HG03060 (cell line): ENCODE measurements around the gene CAT.
"Not testable (repeated sequence)": the region's sequence is repeated elsewhere in the genome, so short reads cannot be mapped to it uniquely, and the experiment has no call there.

Experiments
- ATAC-seq: cut with Tn5 transposase; IDR thresholded peaks from one replicate; pipeline ENCODE4 v1.9.1; 2021; ENCODE audit warnings: low read depth, moderate number of reproducible peaks; ENCODE audit not compliant: unreplicated experiment

CAT gene

GRCh38 chr11:34424826-34425225 is 13.9 kb upstream of the CAT start:
- not testable (repeated sequence) for ATAC-seq

GRCh38 chr11:34425360-34425759 is 13.4 kb upstream of the CAT start:
- ATAC-seq: no peak

- no peak for ATAC-seq
Observed at GRCh38 chr11:34425867-34426266, 12.9 kb upstream of the CAT start.

- ATAC-seq: no peak
Observed at GRCh38 chr11:34426766-34427185, 12.0 kb upstream of the CAT start.

DNA sequence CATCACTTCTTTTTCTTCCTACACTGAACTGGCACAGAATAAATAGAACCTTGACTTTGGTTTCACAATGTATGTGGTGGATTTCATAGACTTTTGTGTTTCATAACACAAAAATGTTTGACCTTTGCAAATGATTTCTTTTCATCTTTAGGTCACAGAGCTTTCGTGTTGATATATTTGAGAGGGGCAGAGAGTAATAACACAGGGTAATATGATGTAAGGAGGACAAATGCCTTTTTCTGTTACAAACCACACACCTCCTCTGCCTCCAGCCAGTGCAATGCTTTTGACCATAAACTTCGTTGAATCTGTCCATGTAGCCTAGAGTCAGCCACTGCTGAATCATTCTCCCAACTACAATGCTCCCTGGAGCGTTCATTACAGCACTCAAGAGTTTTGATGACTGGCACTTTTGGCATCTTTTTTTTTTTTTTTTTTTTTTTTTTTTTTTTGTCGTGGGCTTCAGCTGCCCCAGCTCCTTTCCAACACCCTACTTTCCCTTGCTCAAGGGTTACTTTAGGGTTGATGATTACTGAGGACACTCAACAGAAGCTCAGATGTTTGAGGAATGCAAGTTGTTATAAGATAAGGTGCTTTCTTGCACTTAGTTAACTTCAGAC is 11.4 kb upstream of the CAT start:
- ATAC-seq: no peak

GRCh38 chr11:34431979-34432378 is 6.8 kb upstream of the CAT start:
- no peak for ATAC-seq

DNA sequence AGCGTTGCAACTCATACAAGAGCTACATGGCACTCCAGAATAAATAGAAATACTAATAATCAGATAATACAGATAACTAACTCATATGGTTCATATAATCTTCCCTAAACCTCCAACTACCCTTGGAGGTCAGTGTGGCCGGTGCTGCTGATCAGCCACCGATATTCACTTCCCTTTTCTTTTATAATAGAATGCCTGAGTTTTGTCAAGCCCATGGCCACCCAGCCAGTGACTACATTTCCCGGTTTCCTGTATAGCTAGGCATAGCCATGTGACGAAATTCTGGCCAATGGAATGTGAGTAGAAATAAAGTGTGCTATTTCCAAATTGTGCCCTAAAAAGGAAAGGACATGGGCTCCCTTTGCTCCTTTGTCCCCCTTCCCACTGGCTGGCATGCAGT is 5.9 kb upstream of the CAT start:
- no peak for ATAC-seq

DNA sequence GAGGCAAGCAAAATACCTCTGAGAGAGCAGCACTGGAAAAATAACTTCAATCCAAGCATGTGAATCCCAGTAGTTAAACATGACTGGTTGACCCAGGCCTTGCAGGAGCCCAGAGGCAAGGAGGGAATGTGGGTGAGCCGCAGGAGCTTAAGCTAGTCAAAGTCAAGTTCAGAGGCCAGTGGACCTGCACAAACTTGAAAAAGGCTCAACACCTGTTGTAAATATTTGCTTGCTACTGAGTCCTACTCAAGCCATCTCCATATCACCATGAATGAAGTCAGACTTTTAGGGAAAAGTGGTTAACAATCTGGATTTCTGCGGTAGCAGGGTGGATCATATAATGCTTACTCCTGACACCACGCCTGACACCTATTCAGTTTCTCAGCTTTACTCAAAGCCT is 4.8 kb upstream of the CAT start:
- no peak for ATAC-seq

GRCh38 chr11:34437224-34438125 is 1.3 kb upstream of the CAT start:
- no peak for ATAC-seq

DNA sequence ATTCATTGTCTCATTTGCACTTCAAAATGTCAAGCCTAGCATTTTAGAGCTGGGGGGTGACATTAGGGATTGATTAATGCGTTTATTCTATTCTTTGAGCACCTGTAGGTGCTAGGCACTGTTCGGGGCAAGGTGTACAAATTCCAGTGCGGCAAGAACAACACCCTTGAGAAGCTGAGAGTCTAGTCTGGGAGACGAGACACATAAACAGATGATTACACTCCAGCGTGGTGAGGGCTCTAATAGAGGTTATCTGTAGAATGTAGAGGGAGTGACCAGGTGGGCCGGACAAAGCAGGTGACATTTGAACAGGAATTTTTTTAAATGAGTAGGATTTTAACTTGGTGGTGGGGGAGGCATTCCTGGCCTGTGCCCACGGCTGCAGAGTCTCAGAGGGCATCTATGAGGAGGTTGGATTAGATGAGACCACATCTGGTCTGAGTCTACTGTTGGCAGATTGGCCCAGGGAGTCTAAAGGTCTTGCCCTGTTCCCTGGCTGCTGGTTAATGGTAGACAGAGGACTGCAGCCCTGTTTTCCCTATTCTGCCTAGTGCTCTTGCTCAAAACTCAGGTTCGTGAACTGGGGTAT is 970 bp downstream of the CAT start:
- ATAC-seq: no peak

DNA sequence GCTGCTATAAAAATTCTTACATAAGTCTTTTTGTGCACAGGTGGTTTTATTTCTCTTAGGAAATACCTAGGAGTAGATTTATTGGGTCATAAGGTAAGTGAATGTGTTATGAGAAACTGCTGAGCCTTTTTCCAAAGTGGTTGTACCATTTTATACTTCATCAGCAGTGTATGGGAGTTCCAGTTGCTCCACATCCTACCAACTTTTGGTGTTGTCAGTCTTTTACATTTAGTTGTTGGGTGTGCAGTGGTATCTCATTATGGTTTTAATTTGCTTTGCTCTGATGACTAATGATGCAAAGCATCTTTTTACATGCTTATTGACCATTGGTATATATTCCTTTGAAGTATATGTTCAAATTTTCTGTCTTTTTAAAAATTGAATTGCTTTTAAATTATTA is 3.1 kb downstream of the CAT start:
- ATAC-seq: no peak

DNA sequence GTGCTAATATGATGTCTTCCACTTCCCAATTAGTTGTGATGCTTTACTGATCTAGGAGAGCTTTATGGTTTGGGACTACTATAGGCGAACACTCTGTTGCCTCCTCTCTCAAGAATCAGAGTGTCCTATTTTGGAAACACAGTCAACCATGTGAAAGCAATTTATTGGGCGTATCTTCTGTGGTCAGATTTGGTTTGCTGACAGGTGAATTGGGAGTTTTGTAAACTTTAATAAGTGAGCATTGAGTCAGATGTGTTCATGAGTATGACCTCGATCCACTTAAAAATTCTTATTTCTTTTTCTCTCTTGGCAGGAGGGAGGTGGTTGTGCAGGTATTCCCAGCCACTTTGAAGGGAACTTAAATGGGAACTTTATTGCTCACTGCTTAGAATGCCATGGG is 4.4 kb downstream of the CAT start:
- no peak for ATAC-seq

DNA sequence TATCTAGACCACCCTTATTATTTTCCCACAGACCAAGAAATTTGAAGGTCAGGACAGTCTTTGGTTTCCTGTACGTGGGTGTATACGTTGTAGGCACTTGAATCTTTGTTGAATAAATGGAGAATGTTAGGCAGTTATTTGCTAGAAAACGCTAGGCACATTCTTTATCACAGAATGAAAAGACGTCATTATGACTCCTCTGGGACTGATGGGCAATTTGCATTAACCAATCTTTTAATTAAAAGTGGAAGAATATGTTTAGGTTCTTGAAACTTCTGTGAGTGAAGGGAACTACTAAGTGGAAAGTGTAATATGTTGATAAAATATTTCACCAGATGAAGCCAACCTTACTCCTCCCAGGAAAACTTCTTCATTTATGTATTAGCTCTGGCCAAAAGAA is 5.7 kb downstream of the CAT start:
- no peak for ATAC-seq

DNA sequence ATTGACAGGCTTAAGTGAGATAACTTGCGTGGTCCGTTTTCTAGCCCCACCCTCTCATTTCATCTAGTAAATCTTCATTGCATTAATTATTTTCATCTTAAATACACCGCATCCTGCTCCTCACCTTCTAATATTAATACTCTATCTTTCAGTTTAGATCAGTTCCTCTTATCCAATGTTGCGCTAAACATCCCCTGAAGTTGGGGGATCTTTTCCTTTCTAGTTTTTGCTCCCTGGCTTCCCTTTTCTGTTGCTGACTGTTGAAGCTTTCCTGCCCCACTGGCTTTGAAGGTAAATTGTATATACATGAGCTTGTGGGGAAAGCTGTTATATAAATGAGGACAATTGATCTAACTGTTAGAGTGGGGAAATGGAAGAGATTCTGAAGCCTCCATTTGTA is 7.2 kb downstream of the CAT start:
- ATAC-seq: no peak

GRCh38 chr11:34446386-34446785 is 7.7 kb downstream of the CAT start:
- no peak for ATAC-seq

DNA sequence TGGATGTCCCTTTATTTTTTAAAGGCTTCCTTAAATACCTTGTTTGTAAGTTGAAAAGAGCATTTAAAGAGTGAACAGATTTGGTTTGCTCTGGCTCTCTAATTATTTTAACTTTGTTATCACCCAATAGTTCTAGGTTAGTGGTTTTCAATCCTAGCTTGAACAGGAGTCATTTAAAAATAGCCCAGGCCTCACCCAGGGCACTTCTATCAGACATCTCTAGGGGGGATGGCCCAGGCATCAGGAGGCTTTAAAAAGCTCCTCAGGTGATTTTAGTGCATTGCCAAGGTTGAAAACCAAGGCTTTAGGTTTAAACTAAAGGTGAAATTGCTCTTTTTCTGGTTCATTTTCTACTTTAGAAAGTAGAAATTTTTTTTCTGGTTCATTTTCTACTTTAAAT is 8.3 kb downstream of the CAT start:
- no peak for ATAC-seq

GRCh38 chr11:34448223-34448994 is 9.7 kb downstream of the CAT start:
- no peak for ATAC-seq

- no peak for ATAC-seq
Observed at GRCh38 chr11:34449013-34449412, 10.3 kb downstream of the CAT start.

DNA sequence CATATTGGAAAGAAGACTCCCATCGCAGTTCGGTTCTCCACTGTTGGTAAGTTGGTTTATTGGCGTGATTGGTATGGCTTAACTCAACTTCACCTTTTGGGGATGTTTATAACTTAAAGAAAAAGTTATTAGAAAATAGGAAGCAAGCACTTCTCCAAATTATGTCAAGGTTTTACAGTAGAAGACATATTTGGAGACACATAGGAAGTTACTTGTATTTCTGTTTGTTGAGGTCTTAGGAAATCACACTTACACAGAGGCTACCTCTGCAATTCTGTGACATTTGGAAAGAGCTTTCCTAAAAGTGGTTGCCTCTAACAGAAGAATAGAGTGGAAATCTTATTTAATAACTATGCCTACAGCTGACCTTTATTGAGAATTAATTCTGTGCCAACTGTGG is 12.3 kb downstream of the CAT start:
- ATAC-seq: no peak

DNA sequence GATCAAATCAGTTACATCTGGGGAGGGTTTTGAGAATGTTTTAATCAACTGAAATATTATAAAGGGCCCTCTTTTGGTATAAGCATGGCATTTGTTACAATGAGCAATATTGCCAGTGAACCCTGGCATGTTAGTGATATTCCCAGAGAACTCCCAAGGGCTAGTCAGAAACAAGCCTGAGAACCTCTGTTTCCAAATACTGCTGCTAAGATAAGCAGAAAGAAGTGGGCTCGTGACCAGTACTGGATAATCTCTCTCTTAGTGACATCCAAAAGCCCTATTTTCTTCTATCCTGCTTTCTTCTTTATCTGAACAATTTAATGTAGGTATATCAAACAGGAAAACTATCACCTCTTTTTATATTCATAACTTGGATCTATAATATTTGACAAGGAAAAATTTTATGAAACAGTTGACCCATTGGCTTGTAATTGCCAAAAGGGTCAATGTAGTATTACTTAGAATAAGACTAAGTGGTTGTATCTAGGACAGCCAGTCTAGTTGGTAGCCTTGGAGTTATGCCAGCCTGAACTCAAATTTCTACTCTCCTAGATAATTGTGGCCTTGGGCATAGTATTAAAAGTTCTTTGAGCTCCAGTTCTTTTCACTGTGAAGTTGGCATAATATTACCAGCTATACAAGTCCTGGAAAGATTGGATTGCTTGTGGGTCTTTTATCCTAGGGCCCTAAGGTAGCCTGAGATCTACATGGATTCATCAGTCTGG is 15.7 kb downstream of the CAT start:
- ATAC-seq: no peak
